Measurements from ENCODE around the gene PSMA5. TPM values are rescaled to one million over a fixed set of nuclear protein-coding genes. Genes with fewer than 3 reads are reported as not detected.

The PSMA5 gene
- total RNA-seq, 2 donors from 2014 or later = 8.6 to 8.9 TPM

DNA sequence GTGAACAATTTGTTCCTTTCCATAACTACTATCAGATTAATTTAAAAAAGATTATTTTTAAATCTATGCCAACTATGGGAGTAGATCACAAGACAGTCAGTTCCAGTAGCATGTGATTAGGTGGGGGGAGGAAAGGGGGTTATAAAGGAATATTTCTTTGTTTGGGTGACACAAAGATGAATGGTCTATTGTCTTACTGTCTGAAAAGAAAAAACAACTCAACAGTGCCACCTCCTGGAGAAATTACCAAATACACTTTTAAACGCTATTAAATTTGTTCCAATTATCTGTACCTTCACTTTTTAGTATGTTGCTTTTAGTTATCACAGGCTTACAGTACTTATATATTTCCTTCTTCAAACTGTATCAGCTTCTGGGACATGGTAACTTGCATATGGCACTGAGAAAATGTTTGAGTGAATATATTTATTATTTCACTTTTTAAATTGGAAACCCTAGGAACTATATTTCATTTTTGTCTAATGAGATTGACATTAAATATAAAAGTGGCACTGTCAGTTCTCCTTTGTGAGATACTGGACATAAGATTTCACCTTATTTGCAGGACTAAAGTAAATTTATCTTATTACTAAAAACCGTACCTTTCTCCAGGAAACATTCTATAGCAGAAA lies 26.8 kb downstream of the PSMA5 start:
- ATAC-seq (peak; percentile 20), DNase-seq (no peak)
- H3K36me3 ChIP-seq (replicated peaks in 1 of 2; ENCODE audit: insufficient read depth in 1 of 2, low read depth in 2 of 2) = peaks cover 0 to 6% of the 10 kb centered on the region in 2 donors
- WGBS, 2 donors = 21 to 24% methylated on average over 2 of the region's 2 CpGs
- H3K4me1 ChIP-seq = peaks cover 30% of the 10 kb centered on the region
- H3K27ac ChIP-seq = peak overlapping the region in 1 of 4 donors; percentile 75
- no peak overlapping the region for H3K4me3 ChIP-seq
- intact Hi-C loops (cut with DNase I) = no loop called here
- H3K27me3 ChIP-seq = no peaks in the 10 kb centered on the region
- no peaks in the 10 kb centered on the region for H3K9me3 ChIP-seq
- no peak for TF ChIP-seq POLR2A (IDR thresholded peaks at IDR 0.05)
- peak; percentile 33 to 80 (median 76) for TF ChIP-seq CTCF (IDR thresholded peaks at IDR 0.05)

GRCh38 chr1:109398343-109399225 lies 27.7 kb downstream of the PSMA5 start:
- H3K36me3 ChIP-seq (replicated peaks in 1 of 2; ENCODE audit: insufficient read depth in 1 of 2, low read depth in 2 of 2) = peaks cover 0 to 6% of the 10 kb centered on the region in 2 donors
- peak overlapping the region; percentile 9 to 18 for H3K4me3 ChIP-seq
- ATAC-seq = no peak
- WGBS, 2 donors = 27 to 29% methylated on average over 18 of the region's 18 CpGs
- no peaks in the 10 kb centered on the region for H3K27me3 ChIP-seq
- peak overlapping the region in 3 of 4 donors; percentile 61 to 75 (median 70) for H3K27ac ChIP-seq
- intact Hi-C loops (cut with DNase I) = no loop called here
- no peak for DNase-seq
- H3K4me1 ChIP-seq = peaks cover 34% of the 10 kb centered on the region
- no peaks in the 10 kb centered on the region for H3K9me3 ChIP-seq
- no peak for TF ChIP-seq POLR2A (IDR thresholded peaks at IDR 0.05)
- no peak for TF ChIP-seq CTCF (IDR thresholded peaks at IDR 0.05)

- Histone ChIP-seq H3K36me3 (replicated peaks in 1 of 2; ENCODE audit: insufficient read depth in 1 of 2, low read depth in 2 of 2) (peaks cover 0 to 5% of the 10 kb centered on the region in 2 donors), H3K27me3 (no peaks in the 10 kb centered on the region), H3K4me1 (peaks cover 41% of the 10 kb centered on the region), H3K4me3 (peak within 1 kb of the TSS; percentile 9 to 18), H3K27ac (peak within 1 kb of the TSS; percentile 53 to 75 (median 66)), H3K9me3 (no peaks in the 10 kb centered on the region)
- TF ChIP-seq CTCF (IDR thresholded peaks at IDR 0.05) (peak in 1 of 7 experiments; percentile 24), POLR2A (IDR thresholded peaks at IDR 0.05) (peak in 2 of 3 donors; percentile 20 to 34)
- intact Hi-C loops (cut with DNase I) = no loop called here
- DNase-seq = peak; percentile 77 to 86 (median 82)
- WGBS, 2 donors = 1% methylated on average over 67 of the region's 98 CpGs; no CpG with 5 or more reads in 1 of the 2 donors
- peak; percentile 92 for ATAC-seq
These were observed 28.5 kb downstream of the PSMA5 start, which contains the start of gene SORT1 for GRCh38 chr1:109397581-109398342. SORT1 (minus strand) TSS chr1:109397918; CDS start chr1:109397892, 26 bp downstream.

- peaks cover 0 to 2% of the 10 kb centered on the region in 2 donors for H3K36me3 ChIP-seq (replicated peaks in 1 of 2; ENCODE audit: insufficient read depth in 1 of 2, low read depth in 2 of 2)
- no peaks in the 10 kb centered on the region for H3K9me3 ChIP-seq
- peaks cover 49% of the 10 kb centered on the region for H3K4me1 ChIP-seq
- 2 to 3% methylated on average over 26 to 44 of the region's 46 CpGs for WGBS, 2 donors
- intact Hi-C loops (cut with DNase I) = no loop called here
- DNase-seq (peak in 3 of 4 donors; percentile 29 to 33 (median 31)), ATAC-seq (peak; percentile 16)
- H3K27ac ChIP-seq = peak overlapping the region; percentile 23 to 75 (median 62)
- TF ChIP-seq CTCF (IDR thresholded peaks at IDR 0.05) (no peak), POLR2A (IDR thresholded peaks at IDR 0.05) (no peak)
- no peaks in the 10 kb centered on the region for H3K27me3 ChIP-seq
- H3K4me3 ChIP-seq = peak overlapping the region in 1 of 2 donors; percentile 6
These were observed 29.2 kb downstream of the PSMA5 start for GRCh38 chr1:109396871-109397580.
